Measurements from ENCODE around the gene TLR6. TPM values are rescaled to one million over a fixed set of nuclear protein-coding genes. Genes with fewer than 3 reads are reported as not detected.

Gene TLR6
- total and polyA plus RNA-seq, 3 experiments from 2014 or later, result 1.2 to 1.3 (median 1.2) TPM

- DNase-seq, result no peak
- ChIA-PET CTCF (interaction anchor here (1.3 to 1.4 kb wide), 2 partner anchors 13 to 114 kb away, joined by 3 to 6 read pairs; no protein-coding TSS in a partner anchor), POLR2A (no interaction called here)
- H3K9me3 Mint-ChIP-seq, result peaks cover 0 to under 1% (median 0%) of the 10 kb centered on the region in 5 donors
- H3K36me3 Mint-ChIP-seq, result peaks cover 0 to 4% (median 2%) of the 10 kb centered on the region in 3 donors
- Histone ChIP-seq H3K27ac (ENCODE audit: low read depth, low read length) (no peak overlapping the region), H3K27me3 (ENCODE audit: insufficient read depth, low read length, poor library complexity, severe bottlenecking) (no peaks in the 10 kb centered on the region), H3K9me3 (ENCODE audit: low read length) (no peaks in the 10 kb centered on the region), H3K4me1 (ENCODE audit: insufficient read depth, low read length) (no peaks in the 10 kb centered on the region), H3K36me3 (ENCODE audit: insufficient read depth, low read length) (no peaks in the 10 kb centered on the region), H3K4me3 (ENCODE audit: low read length) (no peak overlapping the region)
- H3K27ac Mint-ChIP-seq, result peak overlapping the region in 1 of 8 donors; percentile 1
- H3K27me3 Mint-ChIP-seq, result peaks cover 12 to 50% of the 10 kb centered on the region in 2 donors
- peaks cover 0 to 2% (median 2%) of the 10 kb centered on the region in 3 donors for H3K4me1 Mint-ChIP-seq
- H3K4me3 Mint-ChIP-seq, result no peak overlapping the region
Measured at GRCh38 chr4:38873290-38873944, 16.8 kb upstream of the TLR6 start.

GRCh38 chr4:38872620-38873019 is 16.0 kb upstream of the TLR6 start:
- H3K36me3 Mint-ChIP-seq, result peaks cover 0 to 4% (median 2%) of the 10 kb centered on the region in 3 donors
- ChIA-PET POLR2A (no interaction called here), CTCF (interaction anchor here (1.3 kb wide), 1 partner anchor 113 kb away, joined by 3 read pairs; no protein-coding TSS in a partner anchor)
- no peak overlapping the region for H3K27ac ChIP-seq (ENCODE audit: low read depth, low read length)
- H3K9me3 ChIP-seq (ENCODE audit: low read length), result no peaks in the 10 kb centered on the region
- no peak overlapping the region for H3K4me3 Mint-ChIP-seq
- peaks cover 0 to 4% (median 3%) of the 10 kb centered on the region in 3 donors for H3K4me1 Mint-ChIP-seq
- no peaks in the 10 kb centered on the region for H3K27me3 ChIP-seq (ENCODE audit: insufficient read depth, low read length, poor library complexity, severe bottlenecking)
- no peaks in the 10 kb centered on the region for H3K36me3 ChIP-seq (ENCODE audit: insufficient read depth, low read length)
- H3K27ac Mint-ChIP-seq, result no peak overlapping the region
- H3K9me3 Mint-ChIP-seq, result peaks cover 0 to 2% (median 0%) of the 10 kb centered on the region in 5 donors
- no peak overlapping the region for H3K4me3 ChIP-seq (ENCODE audit: low read length)
- no peaks in the 10 kb centered on the region for H3K4me1 ChIP-seq (ENCODE audit: insufficient read depth, low read length)
- H3K27me3 Mint-ChIP-seq, result peaks cover 15 to 49% of the 10 kb centered on the region in 2 donors
- no peak for DNase-seq

GRCh38 chr4:38871593-38871992 is 15.0 kb upstream of the TLR6 start:
- no peak overlapping the region for H3K4me3 ChIP-seq (ENCODE audit: low read length)
- H3K4me3 Mint-ChIP-seq, result no peak overlapping the region
- H3K27me3 ChIP-seq (ENCODE audit: insufficient read depth, low read length, poor library complexity, severe bottlenecking), result peaks cover 5% of the 10 kb centered on the region
- no peak for DNase-seq
- no peak overlapping the region for H3K27ac ChIP-seq (ENCODE audit: low read depth, low read length)
- ChIA-PET POLR2A (no interaction called here), CTCF (interaction anchor here (1.0 kb wide), 1 partner anchor 15 kb away, joined by 3 read pairs; no protein-coding TSS in a partner anchor)
- peaks cover 0 to 2% (median 0%) of the 10 kb centered on the region in 5 donors for H3K9me3 Mint-ChIP-seq
- H3K27ac Mint-ChIP-seq, result no peak overlapping the region
- H3K27me3 Mint-ChIP-seq, result peaks cover 13 to 52% of the 10 kb centered on the region in 2 donors
- H3K4me1 Mint-ChIP-seq, result peaks cover 3 to 8% (median 7%) of the 10 kb centered on the region in 3 donors
- H3K36me3 ChIP-seq (ENCODE audit: insufficient read depth, low read length), result no peaks in the 10 kb centered on the region
- H3K36me3 Mint-ChIP-seq, result peaks cover 0 to 2% (median under 1%) of the 10 kb centered on the region in 3 donors
- no peaks in the 10 kb centered on the region for H3K9me3 ChIP-seq (ENCODE audit: low read length)
- no peaks in the 10 kb centered on the region for H3K4me1 ChIP-seq (ENCODE audit: insufficient read depth, low read length)

GRCh38 chr4:38870098-38870808 is 13.6 kb upstream of the TLR6 start:
- H3K9me3 Mint-ChIP-seq, result peaks cover 0 to 2% (median 0%) of the 10 kb centered on the region in 5 donors
- H3K4me1 ChIP-seq (ENCODE audit: insufficient read depth, low read length), result no peaks in the 10 kb centered on the region
- H3K27me3 Mint-ChIP-seq, result peaks cover 15 to 47% of the 10 kb centered on the region in 2 donors
- peaks cover 3 to 8% (median 7%) of the 10 kb centered on the region in 3 donors for H3K4me1 Mint-ChIP-seq
- H3K36me3 Mint-ChIP-seq, result peaks cover 0 to 2% (median 0%) of the 10 kb centered on the region in 3 donors
- H3K27ac Mint-ChIP-seq, result no peak overlapping the region
- peak overlapping the region in 1 of 7 donors; percentile 16 for H3K4me3 Mint-ChIP-seq
- H3K36me3 ChIP-seq (ENCODE audit: insufficient read depth, low read length), result no peaks in the 10 kb centered on the region
- peaks cover 5% of the 10 kb centered on the region for H3K27me3 ChIP-seq (ENCODE audit: insufficient read depth, low read length, poor library complexity, severe bottlenecking)
- H3K27ac ChIP-seq (ENCODE audit: low read depth, low read length), result no peak overlapping the region
- CTCF ChIA-PET, result interaction anchor here (1.5 kb wide), 1 partner anchor 111 kb away, joined by 5 read pairs; no protein-coding TSS in a partner anchor
- POLR2A ChIA-PET, result no interaction called here
- no peaks in the 10 kb centered on the region for H3K9me3 ChIP-seq (ENCODE audit: low read length)
- H3K4me3 ChIP-seq (ENCODE audit: low read length), result no peak overlapping the region
- no peak for DNase-seq

GRCh38 chr4:38869511-38869910 is 12.9 kb upstream of the TLR6 start:
- Histone ChIP-seq H3K4me1 (ENCODE audit: insufficient read depth, low read length) (no peaks in the 10 kb centered on the region), H3K4me3 (ENCODE audit: low read length) (no peak overlapping the region), H3K36me3 (ENCODE audit: insufficient read depth, low read length) (no peaks in the 10 kb centered on the region), H3K27ac (ENCODE audit: low read depth, low read length) (no peak overlapping the region), H3K9me3 (ENCODE audit: low read length) (no peaks in the 10 kb centered on the region), H3K27me3 (ENCODE audit: insufficient read depth, low read length, poor library complexity, severe bottlenecking) (peaks cover 5% of the 10 kb centered on the region)
- no peak overlapping the region for H3K27ac Mint-ChIP-seq
- H3K27me3 Mint-ChIP-seq, result peaks cover 15 to 48% of the 10 kb centered on the region in 2 donors
- peaks cover 0 to 2% (median 0%) of the 10 kb centered on the region in 5 donors for H3K9me3 Mint-ChIP-seq
- H3K36me3 Mint-ChIP-seq, result peaks cover 0 to 2% (median 0%) of the 10 kb centered on the region in 3 donors
- H3K4me1 Mint-ChIP-seq, result peaks cover 3 to 8% (median 7%) of the 10 kb centered on the region in 3 donors
- POLR2A ChIA-PET, result no interaction called here
- CTCF ChIA-PET, result interaction anchor here (1.5 kb wide), 1 partner anchor 110 kb away, joined by 5 read pairs; no protein-coding TSS in a partner anchor
- no peak overlapping the region for H3K4me3 Mint-ChIP-seq
- DNase-seq, result no peak

- no peaks in the 10 kb centered on the region for H3K9me3 ChIP-seq (ENCODE audit: low read length)
- H3K27me3 Mint-ChIP-seq, result peaks cover 18 to 49% of the 10 kb centered on the region in 2 donors
- POLR2A ChIA-PET, result no interaction called here
Measured at GRCh38 chr4:38868059-38868960, 11.7 kb upstream of the TLR6 start.

GRCh38 chr4:38867478-38868058 is 11.0 kb upstream of the TLR6 start, which contains the start of gene FAM114A1:
Gene FAM114A1 (plus strand): TSS chr4:38867806. CDS start chr4:38878079, 10,273 bp downstream.
- Histone ChIP-seq H3K9me3 (ENCODE audit: low read length) (no peaks in the 10 kb centered on the region), H3K36me3 (ENCODE audit: insufficient read depth, low read length) (no peaks in the 10 kb centered on the region), H3K4me3 (ENCODE audit: low read length) (no peak within 1 kb of the TSS), H3K27ac (ENCODE audit: low read depth, low read length) (peak within 1 kb of the TSS; percentile 55), H3K27me3 (ENCODE audit: insufficient read depth, low read length, poor library complexity, severe bottlenecking) (peaks cover 5% of the 10 kb centered on the region), H3K4me1 (ENCODE audit: insufficient read depth, low read length) (no peaks in the 10 kb centered on the region)
- Mint-ChIP-seq H3K27me3 (peaks cover 18 to 56% of the 10 kb centered on the region in 2 donors), H3K4me1 (peaks cover 3 to 8% (median 7%) of the 10 kb centered on the region in 3 donors), H3K36me3 (peaks cover 0 to 2% (median 0%) of the 10 kb centered on the region in 3 donors), H3K4me3 (peak within 1 kb of the TSS in 6 of 7 donors; percentile 51 to 70 (median 66)), H3K9me3 (peaks cover 0 to 2% (median 0%) of the 10 kb centered on the region in 5 donors), H3K27ac (peak within 1 kb of the TSS in 1 of 8 donors; percentile 21)
- CTCF ChIA-PET, result interaction anchor here (1.1 kb wide), 1 partner anchor 108 kb away, joined by 3 read pairs; no protein-coding TSS in a partner anchor
- POLR2A ChIA-PET, result no interaction called here
- DNase-seq, result no peak

More at GRCh38 chr4:38868059-38868960, 11.7 kb upstream of the TLR6 start:
- Histone ChIP-seq H3K27me3 (ENCODE audit: insufficient read depth, low read length, poor library complexity, severe bottlenecking) (peaks cover 5% of the 10 kb centered on the region), H3K27ac (ENCODE audit: low read depth, low read length) (peak overlapping the region; percentile 55), H3K4me1 (ENCODE audit: insufficient read depth, low read length) (no peaks in the 10 kb centered on the region), H3K4me3 (ENCODE audit: low read length) (no peak overlapping the region), H3K36me3 (ENCODE audit: insufficient read depth, low read length) (no peaks in the 10 kb centered on the region)
- Mint-ChIP-seq H3K27ac (no peak overlapping the region), H3K36me3 (peaks cover 0 to 2% (median 0%) of the 10 kb centered on the region in 3 donors), H3K4me3 (peak overlapping the region in 6 of 7 donors; percentile 8 to 66 (median 50)), H3K4me1 (peaks cover 3 to 8% (median 7%) of the 10 kb centered on the region in 3 donors), H3K9me3 (peaks cover 0 to 2% (median 0%) of the 10 kb centered on the region in 5 donors)
- no peak for DNase-seq
- CTCF ChIA-PET, result no interaction called here
